GM23338 (cell line): Measurements from ENCODE around the gene PIAS1. TPM values are rescaled to one million over a fixed set of nuclear protein-coding genes. Genes with fewer than 3 reads are reported as not detected.
A peak's percentile ranks its signal among the peaks of the same experiment; 100 is the strongest.

Source experiments
- ATAC-seq: fragments of 200-7000 bp; cut with Tn5 transposase; 3 replicates; pipeline ENCODE4 v1.9.1; 2020
- DNase-seq: peaks from one replicate; pipeline ENCODE4 v3.0.0-alpha.2; 2015; ENCODE audit warnings: low spot score
- H2AFZ ChIP-seq: fragments of 200-600 bp; sonication (generic); 2 replicates; pipeline ENCODE4 v1.8.0; 2016; ENCODE audit warnings: antibody characterized with exemption, mild to moderate bottlenecking, moderate library complexity
- H3F3A ChIP-seq: fragments of 200-600 bp; sonication (generic); replicated peaks from 2 replicates; pipeline ENCODE4 v1.8.0; 2017; ENCODE audit warnings: antibody characterized with exemption, mixed run types, low read depth
- H3K27ac ChIP-seq: fragments of 200-600 bp; sonication (generic); 2 replicates; pipeline ENCODE4 v1.6.1; 2016; ENCODE audit warnings: low read depth
- H3K27me3 ChIP-seq: fragments of 200-600 bp; sonication (generic); 2 replicates; pipeline ENCODE4 v1.8.0; 2016; ENCODE audit warnings: mild to moderate bottlenecking, mixed run types, moderate library complexity; ENCODE audit not compliant: insufficient read depth
- H3K36me3 ChIP-seq: fragments of 200-600 bp; sonication (generic); 2 replicates; pipeline ENCODE4 v1.8.0; 2016; ENCODE audit warnings: mild to moderate bottlenecking; ENCODE audit not compliant: insufficient read depth
- H3K4me1 ChIP-seq: fragments of 200-600 bp; sonication (generic); 2 replicates; pipeline ENCODE4 v1.8.0; 2016; ENCODE audit warnings: mild to moderate bottlenecking, moderate library complexity; ENCODE audit not compliant: insufficient read depth
- H3K4me2 ChIP-seq: fragments of 200-600 bp; sonication (generic); 2 replicates; pipeline ENCODE4 v1.7.1; 2017; ENCODE audit warnings: mixed run types
- H3K4me3 ChIP-seq: fragments of 200-600 bp; sonication (generic); 2 replicates; pipeline ENCODE4 v1.6.1; 2016; ENCODE audit warnings: mixed run types
- H3K79me2 ChIP-seq: fragments of 200-600 bp; sonication (generic); replicated peaks from 2 replicates; pipeline ENCODE4 v1.8.0; 2017; ENCODE audit warnings: mild to moderate bottlenecking; ENCODE audit not compliant: insufficient read depth
- H3K9me2 ChIP-seq: fragments of 200-600 bp; sonication (generic); 2 replicates; pipeline ENCODE4 v1.8.0; 2017; ENCODE audit not compliant: insufficient read depth
- H4K20me1 ChIP-seq: fragments of 200-600 bp; sonication (generic); replicated peaks from 2 replicates; pipeline ENCODE4 v1.8.0; 2017; ENCODE audit warnings: mild to moderate bottlenecking; ENCODE audit not compliant: insufficient read depth
- H3K27ac Mint-ChIP-seq: 2 replicates; pipeline ENCODE4 v1.8.0; 2020; ENCODE audit warnings: inconsistent platforms, mild to moderate bottlenecking, moderate library complexity, mixed read lengths
- H3K27me3 Mint-ChIP-seq: 3 replicates; pipeline ENCODE4 v1.8.0; 2022; ENCODE audit warnings: low read depth, mild to moderate bottlenecking, moderate library complexity, mixed read lengths, inconsistent platforms; ENCODE audit not compliant: insufficient read depth, poor library complexity
- H3K36me3 Mint-ChIP-seq: 3 replicates; pipeline ENCODE4 v1.8.0; 2021; ENCODE audit warnings: low read depth, mild to moderate bottlenecking, inconsistent platforms, moderate library complexity, mixed read lengths
- H3K4me1 Mint-ChIP-seq: 3 replicates; pipeline ENCODE4 v1.8.0; 2020; ENCODE audit warnings: mild to moderate bottlenecking, inconsistent platforms, mixed read lengths
- H3K4me3 Mint-ChIP-seq: 3 replicates; pipeline ENCODE4 v1.8.0; 2021; ENCODE audit warnings: moderate library complexity, mild to moderate bottlenecking, inconsistent platforms, mixed read lengths
- H3K9me3 Mint-ChIP-seq: 3 replicates; pipeline ENCODE4 v1.8.0; 2020; ENCODE audit warnings: moderate library complexity, mild to moderate bottlenecking, inconsistent platforms, mixed read lengths
- CREB1 ChIP-seq: fragments of 250-450 bp; sonication (Bioruptor Pico); IDR thresholded peaks from 2 replicates; pipeline ENCODE4 v1.5.0; 2020; ENCODE audit warnings: low read depth, mild to moderate bottlenecking, moderate library complexity
- CTCF ChIP-seq, 2 experiments: fragments of 200-600 bp in 1 of 2; sonication (generic) in 1 of 2; conservative IDR thresholded peaks; 2 replicates each; pipeline versions ENCODE4 v1.5.1 to v1.6.1; 2016 to 2017; ENCODE audit warnings: antibody characterized with exemption in 2 of 2, low read depth in 2 of 2, mild to moderate bottlenecking in 2 of 2, moderate library complexity in 1 of 2
- ETS1 ChIP-seq: IDR thresholded peaks from 2 replicates; pipeline ENCODE4 v1.6.1; 2016; ENCODE audit warnings: antibody characterized with exemption
- EZH2 ChIP-seq: fragments of 200-600 bp; sonication (generic); IDR thresholded peaks from one replicate; pipeline ENCODE4 v1.8.0; 2017; ENCODE audit warnings: antibody characterized with exemption, mild to moderate bottlenecking, low read depth; ENCODE audit not compliant: unreplicated experiment
- EZH2phosphoT487 ChIP-seq: fragments of 200-600 bp; sonication (generic); IDR thresholded peaks from one replicate; pipeline ENCODE4 v1.8.1; 2018; ENCODE audit warnings: antibody characterized with exemption; ENCODE audit not compliant: unreplicated experiment
- JUNB ChIP-seq: IDR thresholded peaks from one replicate; pipeline ENCODE4 v1.6.1; 2016; ENCODE audit warnings: antibody characterized with exemption; ENCODE audit not compliant: unreplicated experiment
- NANOG ChIP-seq: IDR thresholded peaks from 2 replicates; pipeline ENCODE4 v1.6.1; 2016; ENCODE audit warnings: antibody characterized with exemption, borderline replicate concordance
- POLR2AphosphoS5 ChIP-seq: IDR thresholded peaks from 2 replicates; pipeline ENCODE4 v1.6.1; 2016; ENCODE audit warnings: antibody characterized with exemption, low read depth
- REST ChIP-seq: IDR thresholded peaks from one replicate; pipeline ENCODE4 v1.6.1; 2018; ENCODE audit warnings: antibody characterized with exemption; ENCODE audit not compliant: unreplicated experiment
- STAT1 ChIP-seq: IDR thresholded peaks from one replicate; pipeline ENCODE4 v1.6.1; 2016; ENCODE audit warnings: antibody characterized with exemption; ENCODE audit not compliant: unreplicated experiment
- ZNF114 ChIP-seq: fragments of 250-450 bp; sonication (Bioruptor Pico); IDR thresholded peaks from 2 replicates; pipeline ENCODE4 v1.5.0; 2020; ENCODE audit warnings: mild to moderate bottlenecking, moderate library complexity
- ZNF331 ChIP-seq: fragments of 250-450 bp; sonication (Bioruptor Pico); IDR thresholded peaks from 2 replicates; pipeline ENCODE4 v1.5.0; 2020; ENCODE audit warnings: low read depth, mild to moderate bottlenecking, moderate library complexity
- ZNF462 ChIP-seq: fragments of 250-450 bp; sonication (Bioruptor Pico); IDR thresholded peaks from 2 replicates; pipeline ENCODE4 v1.5.0; 2020; ENCODE audit warnings: mild to moderate bottlenecking, moderate library complexity
- polyA plus RNA-seq: library from polyadenylated mRNA; unstranded; fragments of >200 nt; fragmentation: Nextera tagmentation; extraction: Ambion mirVana; gene quantifications from 2 replicates; pipeline ENCODE4 v1.2.1, GENCODE V29; 2016
- total RNA-seq: library from RNA; depleted of rRNA; stranded (reverse); fragments of >200 nt; shearing (Covaris generic); gene quantifications from 2 replicates; pipeline ENCODE4 v1.2.3, GENCODE V29; 2014

The PIAS1 gene
- total and polyA plus RNA-seq, 2 experiments from 2014 or later = 30.7 to 32.1 TPM

- no peak overlapping the region for H3K27ac Mint-ChIP-seq
These were observed 8.9 kb downstream of the PIAS1 start for GRCh38 chr15:68062946-68063465.

More at GRCh38 chr15:68062946-68063465, 8.9 kb downstream of the PIAS1 start:
- H3K4me1 Mint-ChIP-seq = peaks cover 26% of the 10 kb centered on the region
- Histone ChIP-seq H3K9me2 (no peaks in the 10 kb centered on the region), H3K4me3 (no peak overlapping the region), H3K27me3 (no peaks in the 10 kb centered on the region), H3K36me3 (no peaks in the 10 kb centered on the region), H3F3A (no peaks in the 10 kb centered on the region), H3K79me2 (peaks cover 100% of the 10 kb centered on the region), H4K20me1 (peaks cover 21% of the 10 kb centered on the region), H3K27ac (no peak overlapping the region), H3K4me1 (peaks cover 21% of the 10 kb centered on the region), H2AFZ (no peak overlapping the region), H3K4me2 (peak overlapping the region; percentile 4; the same call in 1 of the 2 replicates)
- no peaks in the 10 kb centered on the region; the same call in 2 of the 3 replicates for H3K36me3 Mint-ChIP-seq
- TF ChIP-seq ZNF462 (CRISPR knock-in tag) = no peak
- TF ChIP-seq EZH2 = no peak
- TF ChIP-seq JUNB = no peak
- no peak for TF ChIP-seq ZNF114 (CRISPR knock-in tag)
- TF ChIP-seq ZNF331 (CRISPR knock-in tag) = no peak
- no peak for TF ChIP-seq CREB1 (CRISPR knock-in tag)
- TF ChIP-seq CTCF (conservative IDR thresholded peaks at IDR 0.05; ENCODE audit: low read depth in 2 of 2) = no peak
- no peak for TF ChIP-seq EZH2phosphoT487
- TF ChIP-seq REST = no peak
- TF ChIP-seq ETS1 = no peak
- no peak for TF ChIP-seq STAT1
- no peak for TF ChIP-seq POLR2AphosphoS5
- no peak for TF ChIP-seq NANOG
- H3K27me3 Mint-ChIP-seq = peaks cover 2% of the 10 kb centered on the region
- no peaks in the 10 kb centered on the region for H3K9me3 Mint-ChIP-seq
- H3K4me3 Mint-ChIP-seq = no peak overlapping the region
- DNase-seq (peak; percentile 43), ATAC-seq (peak; percentile 72)
